OCI-LY1 (cell line): ENCODE results near the gene MAGI2.

ENCODE experiments used
- EZH2 ChIP-seq: fragments of 200-600 bp; sonication (generic), shearing (Covaris generic); IDR thresholded peaks from 2 replicates; pipeline ENCODE4 v1.8.0; 2017; ENCODE audit warnings: borderline replicate concordance, mixed run types, mild to moderate bottlenecking, antibody characterized with exemption, low read length, moderate library complexity, mixed read lengths
- TF ChIP-seq, protein P1 (sequence below): fragments of 200-600 bp; sonication (generic), shearing (Covaris generic); IDR thresholded peaks from 2 replicates; pipeline ENCODE4 v1.5.1; 2017; ENCODE audit warnings: mild to moderate bottlenecking, antibody characterized with exemption, low read length, moderate library complexity, mixed read lengths

DNA sequence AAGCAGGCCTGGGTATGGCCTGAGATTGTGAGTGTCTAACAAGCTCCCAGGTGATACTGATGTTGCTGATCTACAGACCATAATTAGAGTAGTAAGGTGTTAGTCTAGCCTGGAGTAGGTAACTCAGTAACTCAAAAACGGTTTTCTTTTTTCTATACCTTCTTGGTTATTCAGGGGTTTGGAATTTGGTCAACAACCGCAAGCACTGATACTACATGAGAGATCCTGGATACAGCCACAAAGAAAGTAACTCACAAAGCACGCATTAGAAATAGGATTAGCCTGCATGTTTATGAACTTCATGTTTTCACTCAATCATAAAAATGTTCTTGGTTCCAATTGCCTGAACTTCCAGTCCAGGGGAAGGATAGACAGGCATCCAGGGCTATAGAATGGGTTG, 803.5 kb downstream of the MAGI2 start:
- TF ChIP-seq, protein P1, sequence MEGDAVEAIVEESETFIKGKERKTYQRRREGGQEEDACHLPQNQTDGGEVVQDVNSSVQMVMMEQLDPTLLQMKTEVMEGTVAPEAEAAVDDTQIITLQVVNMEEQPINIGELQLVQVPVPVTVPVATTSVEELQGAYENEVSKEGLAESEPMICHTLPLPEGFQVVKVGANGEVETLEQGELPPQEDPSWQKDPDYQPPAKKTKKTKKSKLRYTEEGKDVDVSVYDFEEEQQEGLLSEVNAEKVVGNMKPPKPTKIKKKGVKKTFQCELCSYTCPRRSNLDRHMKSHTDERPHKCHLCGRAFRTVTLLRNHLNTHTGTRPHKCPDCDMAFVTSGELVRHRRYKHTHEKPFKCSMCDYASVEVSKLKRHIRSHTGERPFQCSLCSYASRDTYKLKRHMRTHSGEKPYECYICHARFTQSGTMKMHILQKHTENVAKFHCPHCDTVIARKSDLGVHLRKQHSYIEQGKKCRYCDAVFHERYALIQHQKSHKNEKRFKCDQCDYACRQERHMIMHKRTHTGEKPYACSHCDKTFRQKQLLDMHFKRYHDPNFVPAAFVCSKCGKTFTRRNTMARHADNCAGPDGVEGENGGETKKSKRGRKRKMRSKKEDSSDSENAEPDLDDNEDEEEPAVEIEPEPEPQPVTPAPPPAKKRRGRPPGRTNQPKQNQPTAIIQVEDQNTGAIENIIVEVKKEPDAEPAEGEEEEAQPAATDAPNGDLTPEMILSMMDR = no peak
- no peak for TF ChIP-seq EZH2
